Kidney epithelial cell (primary cell): ENCODE data around the gene THSD4. TPM values are rescaled to one million over a fixed set of nuclear protein-coding genes. Genes with fewer than 3 reads are reported as not detected.

ENCODE experiments used
- DNase-seq: peaks from one replicate; pipeline ENCODE4 v3.0.0-alpha.2; 2010; ENCODE audit warnings: low read depth
- H3K27me3 ChIP-seq: 2 replicates; pipeline ENCODE4 v1.6.0; 2011; ENCODE audit warnings: low read length; ENCODE audit not compliant: control insufficient read depth, insufficient read depth
- H3K36me3 ChIP-seq: 2 replicates; pipeline ENCODE4 v1.5.1; 2011; ENCODE audit warnings: low read length; ENCODE audit not compliant: control insufficient read depth, insufficient read depth
- H3K4me3 ChIP-seq: 2 replicates; pipeline ENCODE4 v1.5.1; 2011; ENCODE audit warnings: low read depth, mild to moderate bottlenecking, control low read depth, low read length
- CTCF ChIP-seq: IDR thresholded peaks from 2 replicates; pipeline ENCODE4 v1.5.1; 2011; ENCODE audit warnings: mild to moderate bottlenecking, moderate library complexity, low read length, control low read depth, inconsistent platforms; ENCODE audit not compliant: insufficient read depth, poor library complexity, severe bottlenecking
- total RNA-seq: library from RNA; depleted of rRNA; stranded (reverse); fragments of >200 nt; gene quantifications from 2 replicates; pipeline ENCODE4 v1.2.3, GENCODE V29; 2015

The THSD4 gene
- total RNA-seq, 1 donor from 2014 or later = 17.7 TPM

- no peak for TF ChIP-seq CTCF
- Histone ChIP-seq H3K36me3 (no peaks in the 10 kb centered on the region), H3K4me3 (no peak overlapping the region), H3K27me3 (no peaks in the 10 kb centered on the region)
- no peak for DNase-seq
These were observed 458.3 kb downstream of the THSD4 start for GRCh38 chr15:71573599-71573998.

- DNase-seq = no peak
- no peaks in the 10 kb centered on the region for H3K36me3 ChIP-seq
- TF ChIP-seq CTCF = peak; percentile 38
- H3K4me3 ChIP-seq = no peak overlapping the region
- H3K27me3 ChIP-seq = no peaks in the 10 kb centered on the region
These were observed 460.3 kb downstream of the THSD4 start for GRCh38 chr15:71575474-71576045.

- no peak for DNase-seq
- Histone ChIP-seq H3K4me3 (no peak overlapping the region), H3K36me3 (no peaks in the 10 kb centered on the region), H3K27me3 (no peaks in the 10 kb centered on the region)
- no peak for TF ChIP-seq CTCF
These were observed 461.8 kb downstream of the THSD4 start for GRCh38 chr15:71577071-71577470.

GRCh38 chr15:71581398-71581930 is 466.2 kb downstream of the THSD4 start:
- no peak overlapping the region for H3K4me3 ChIP-seq
- no peak for TF ChIP-seq CTCF
- no peaks in the 10 kb centered on the region for H3K27me3 ChIP-seq
- DNase-seq = no peak
- H3K36me3 ChIP-seq = no peaks in the 10 kb centered on the region

- no peak for DNase-seq
- TF ChIP-seq CTCF = no peak
- H3K27me3 ChIP-seq = no peaks in the 10 kb centered on the region
- H3K36me3 ChIP-seq = no peaks in the 10 kb centered on the region
- no peak overlapping the region for H3K4me3 ChIP-seq
These were observed 469.9 kb downstream of the THSD4 start for GRCh38 chr15:71585159-71585558.

- Histone ChIP-seq H3K27me3 (no peaks in the 10 kb centered on the region), H3K36me3 (no peaks in the 10 kb centered on the region), H3K4me3 (no peak overlapping the region)
- DNase-seq = no peak
- no peak for TF ChIP-seq CTCF
These were observed 471.2 kb downstream of the THSD4 start for GRCh38 chr15:71586463-71586862.
